GM19328 (cell line): Measurements from ENCODE around the gene ZFYVE16.
"Not testable (repeated sequence)": the region's sequence is repeated elsewhere in the genome, so short reads cannot be mapped to it uniquely, and the experiment has no call there.

ENCODE experiments used
- ATAC-seq: cut with Tn5 transposase; IDR thresholded peaks from one replicate; pipeline ENCODE4 v1.9.1; 2021; ENCODE audit warnings: mild to moderate bottlenecking, moderate library complexity; ENCODE audit not compliant: unreplicated experiment

ZFYVE16 gene

GRCh38 chr5:80407735-80408483 lies at the start of gene ZFYVE16:
Gene ZFYVE16, plus strand, starts transcription at chr5:80408064. Its CDS starts 26,084 bp downstream, at chr5:80434148.
- ATAC-seq = peak; percentile 84

DNA sequence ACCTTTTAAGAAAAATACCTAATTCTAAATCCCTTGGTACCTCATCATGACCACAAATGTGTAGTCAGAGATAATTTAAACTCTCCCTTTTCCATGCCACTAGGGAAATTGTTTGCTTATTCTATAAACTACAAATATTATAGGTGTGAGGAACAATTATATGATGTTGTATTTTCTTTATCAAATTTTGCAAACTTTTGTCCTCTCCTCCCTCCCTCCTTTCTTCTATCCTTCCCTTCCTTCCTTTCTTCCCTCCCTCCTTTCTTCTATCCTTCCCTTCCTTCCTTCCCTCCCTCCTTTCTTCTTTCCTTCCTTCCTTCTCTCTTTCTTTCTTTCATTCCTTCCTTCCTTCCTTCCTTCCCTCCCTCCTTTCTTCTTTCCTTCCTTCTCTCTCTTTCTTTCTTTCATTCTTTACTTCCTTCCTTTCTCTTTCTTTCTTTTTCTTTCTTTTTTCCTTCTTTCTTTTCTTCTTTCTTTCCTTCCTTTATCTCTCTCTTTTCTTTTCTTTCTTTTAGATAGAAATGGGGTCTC lies 46.9 kb upstream of the ZFYVE16 start:
- ATAC-seq = no peak

GRCh38 chr5:80364892-80365291 lies 43.0 kb upstream of the ZFYVE16 start:
- ATAC-seq = no peak

- no peak for ATAC-seq
Observed at GRCh38 chr5:80368661-80369480, 39.0 kb upstream of the ZFYVE16 start.

DNA sequence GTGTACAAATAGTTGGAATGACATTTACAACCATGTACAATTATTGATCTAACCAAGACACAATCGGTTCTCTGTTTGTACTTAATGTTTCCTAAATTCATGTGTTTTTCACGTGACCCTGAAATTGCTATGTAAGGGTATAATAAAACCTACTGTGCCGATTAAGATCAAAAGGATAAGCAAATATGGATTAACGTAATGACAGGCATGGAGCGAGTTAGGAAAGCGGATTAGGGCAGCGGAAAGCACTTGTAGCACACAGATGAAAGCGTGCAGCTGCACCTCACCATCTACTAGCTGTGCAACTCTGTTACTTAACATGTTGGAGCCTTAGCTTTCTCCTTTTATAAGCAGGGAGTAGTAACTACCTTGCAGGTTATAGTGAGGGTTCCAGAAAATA lies 38.3 kb upstream of the ZFYVE16 start:
- ATAC-seq = no peak

DNA sequence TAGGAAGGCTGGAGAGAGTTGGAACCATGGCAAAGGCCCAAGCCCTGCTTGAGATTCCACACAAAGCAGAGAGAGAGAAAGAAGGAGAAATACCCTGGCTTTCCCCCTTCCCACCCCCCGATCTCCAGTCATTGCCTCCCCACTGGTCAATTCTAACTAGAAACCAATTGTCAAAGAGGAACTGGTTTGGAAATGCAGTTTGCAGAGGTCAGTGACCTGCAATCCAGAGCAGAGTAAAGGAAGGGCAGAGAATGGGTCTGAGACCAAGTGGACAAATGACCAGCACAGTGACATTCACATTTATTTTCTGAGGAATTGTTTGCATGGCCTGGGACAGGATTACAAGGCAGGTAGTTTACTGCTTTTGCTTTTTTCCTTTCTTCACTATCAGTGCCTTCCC lies 37.5 kb upstream of the ZFYVE16 start:
- no peak for ATAC-seq

- no peak for ATAC-seq
Observed at GRCh38 chr5:80372780-80373179, 35.1 kb upstream of the ZFYVE16 start.

GRCh38 chr5:80374188-80374587 lies 33.7 kb upstream of the ZFYVE16 start:
- ATAC-seq = no peak

DNA sequence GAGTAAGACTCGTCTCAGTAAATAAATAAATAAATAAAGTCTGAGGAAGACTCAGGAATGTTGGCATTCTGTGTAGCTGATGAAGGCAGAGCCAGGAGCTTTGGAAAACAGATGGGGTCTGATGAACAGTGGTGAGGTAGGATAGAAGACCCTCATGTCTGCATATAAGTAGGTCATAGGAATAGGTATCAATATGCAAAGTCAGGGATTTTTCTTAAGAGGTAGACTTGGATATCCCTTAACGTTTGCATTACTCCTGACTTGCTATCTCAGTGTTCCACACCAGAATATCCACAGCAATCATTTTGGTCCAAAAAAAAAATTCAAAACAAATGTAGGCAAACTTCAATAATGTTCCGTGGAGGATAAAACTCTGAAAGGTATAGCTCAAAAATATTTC lies 31.3 kb upstream of the ZFYVE16 start:
- no peak for ATAC-seq

DNA sequence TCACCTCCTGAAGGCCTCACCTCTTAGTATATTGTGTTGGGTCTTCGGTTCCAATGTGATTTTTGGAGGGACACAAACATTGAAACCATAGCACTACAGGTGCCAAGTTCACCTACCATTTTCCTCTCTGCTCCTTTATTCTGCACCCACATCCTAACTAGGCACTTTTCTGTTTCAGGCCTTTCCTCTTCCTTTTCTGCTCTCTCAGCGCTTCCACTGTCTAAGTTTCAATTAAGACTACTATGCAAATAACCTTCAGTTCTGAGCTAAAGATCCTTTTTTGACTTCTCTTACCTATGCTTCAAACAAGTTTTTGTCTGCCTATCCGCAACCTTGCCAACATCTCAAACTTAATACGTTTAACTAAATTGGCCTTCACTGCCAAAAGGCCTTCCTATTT lies 25.4 kb upstream of the ZFYVE16 start:
- ATAC-seq = no peak

DNA sequence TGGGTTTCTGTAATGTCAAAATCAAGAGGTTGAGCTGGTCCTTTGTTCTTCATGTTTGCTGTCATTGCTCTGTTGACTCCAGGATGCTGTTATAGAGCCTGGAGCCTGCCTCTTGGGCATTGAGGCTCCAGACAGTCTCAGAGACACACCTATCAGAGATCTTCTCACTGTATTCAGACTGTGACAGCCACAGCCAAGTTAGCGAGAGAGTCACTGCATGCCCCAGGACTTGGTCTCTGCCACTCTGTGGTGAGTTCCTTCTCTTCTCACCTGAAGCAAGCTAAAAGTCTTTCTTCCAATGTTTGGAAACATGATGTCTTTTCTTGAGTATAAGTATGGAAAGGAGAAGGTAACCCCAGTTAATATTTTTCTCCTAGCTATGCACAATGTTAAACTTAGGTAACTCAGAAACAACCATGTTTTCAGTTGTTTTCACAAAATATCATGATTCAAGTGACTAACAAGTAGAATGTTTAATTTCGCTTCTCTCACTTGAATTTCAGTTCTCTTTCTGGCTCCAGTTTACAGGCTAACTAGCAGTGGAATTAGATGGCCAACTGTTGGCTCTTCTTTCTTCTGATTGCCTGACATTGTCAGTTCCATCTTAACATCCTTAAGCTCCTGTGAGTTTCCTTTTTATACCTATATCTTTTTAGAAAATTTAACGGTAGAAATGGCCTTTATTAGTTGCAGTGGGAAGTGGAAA lies 20.6 kb upstream of the ZFYVE16 start:
- ATAC-seq = peak; percentile 62

- no peak for ATAC-seq
Observed at GRCh38 chr5:80389580-80389979, 18.3 kb upstream of the ZFYVE16 start.

GRCh38 chr5:80390413-80390812 lies 17.5 kb upstream of the ZFYVE16 start:
- ATAC-seq = not testable (repeated sequence)

GRCh38 chr5:80391267-80391666 lies 16.6 kb upstream of the ZFYVE16 start:
- not testable (repeated sequence) for ATAC-seq

- ATAC-seq = no peak
Observed at GRCh38 chr5:80399526-80400239, 8.2 kb upstream of the ZFYVE16 start.

DNA sequence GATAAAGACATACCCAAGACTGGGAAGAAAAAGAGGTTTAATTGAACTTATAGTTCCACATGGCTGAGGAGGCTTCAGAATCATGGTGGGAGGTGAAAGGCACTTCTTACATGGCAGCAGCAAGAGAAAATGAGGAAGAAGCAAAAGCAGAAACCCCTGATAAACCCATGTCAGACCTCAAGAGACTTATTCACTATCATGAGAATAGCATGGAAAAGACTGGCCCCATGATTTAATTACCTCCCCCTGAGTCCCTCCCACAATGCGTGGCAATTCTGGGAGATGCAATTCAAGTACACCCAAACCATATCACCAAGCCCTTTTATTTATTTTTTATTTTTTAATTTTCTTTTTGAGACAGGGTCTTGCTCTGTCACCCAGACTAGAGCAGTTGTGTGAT lies 7.5 kb upstream of the ZFYVE16 start:
- not testable (repeated sequence) for ATAC-seq

- no peak for ATAC-seq
Observed at GRCh38 chr5:80403782-80404181, 4.1 kb upstream of the ZFYVE16 start.

- ATAC-seq = no peak
Observed at GRCh38 chr5:80406980-80407734, 707 bp upstream of the ZFYVE16 start.

GRCh38 chr5:80408484-80409366 lies 861 bp downstream of the ZFYVE16 start:
- peak; percentile 35 for ATAC-seq
